GDM1 (cell line): ENCODE results near the gene ZMYND8.

Experiments used
- DNase-seq: peaks from one replicate; lab custom pipeline; 2025; lab: John Stamatoyannopoulos, UW

The ZMYND8 gene

DNA sequence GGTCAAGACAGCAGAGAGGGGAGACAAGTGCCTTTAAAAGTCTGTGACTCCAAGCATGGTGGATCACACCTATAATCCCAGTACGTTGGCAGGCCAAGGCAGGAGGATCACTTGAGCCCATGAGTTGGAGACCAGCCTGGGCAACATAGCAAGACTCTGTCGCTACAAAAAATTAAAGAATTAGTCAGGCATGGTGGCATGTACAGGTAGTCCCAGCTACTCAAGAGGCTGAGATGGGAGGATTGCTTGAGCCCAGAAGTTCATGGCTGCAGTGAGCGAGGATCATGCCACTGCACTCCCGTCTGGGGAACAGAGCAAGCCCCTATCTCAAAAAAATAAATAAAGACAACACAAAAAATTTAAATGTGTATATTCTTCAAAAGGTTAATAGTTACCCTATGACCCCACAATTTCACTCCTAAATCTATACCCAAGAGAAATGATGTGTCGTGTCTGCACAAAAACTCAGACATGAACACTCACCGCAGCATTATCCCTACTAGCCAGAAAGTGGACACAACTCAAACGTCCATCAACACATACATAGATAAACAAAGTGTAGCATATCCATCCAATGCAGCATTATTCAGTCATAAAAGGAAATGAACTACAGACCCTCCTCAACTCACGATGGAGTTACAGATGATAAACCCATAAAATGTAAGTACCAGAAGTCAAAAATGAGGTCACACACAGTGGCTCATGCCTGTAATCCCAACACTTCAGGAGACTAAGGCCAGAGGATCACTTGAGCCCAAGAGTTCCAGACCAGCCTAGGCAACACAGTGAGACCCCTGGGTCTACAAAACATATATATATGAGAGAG lies 23.9 kb downstream of the ZMYND8 start:
- no peak for DNase-seq

- DNase-seq = no peak
These were observed 25.4 kb downstream of the ZMYND8 start for GRCh38 chr20:47330933-47331708.

DNA sequence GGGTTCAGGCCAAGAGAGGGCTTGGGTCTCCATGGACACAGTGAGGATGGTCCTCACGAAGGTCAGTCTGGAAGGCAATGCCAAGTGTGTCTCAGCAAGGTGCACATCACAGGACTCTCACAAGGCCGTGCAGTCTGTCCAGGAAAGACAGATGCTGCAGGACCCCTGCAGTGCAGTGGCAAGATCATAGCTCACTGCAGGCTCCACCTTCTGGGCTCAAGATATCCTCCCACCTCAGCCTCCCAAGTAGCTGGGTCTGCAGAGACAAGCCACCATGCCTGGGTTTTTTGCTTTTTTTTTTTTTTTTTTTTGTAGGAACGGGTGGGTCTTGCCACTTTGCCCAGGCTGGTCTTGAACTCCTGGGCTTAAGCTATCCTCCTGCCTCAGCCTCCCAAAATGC lies 26.4 kb downstream of the ZMYND8 start:
- DNase-seq = no peak

GRCh38 chr20:47328129-47328528 lies 28.4 kb downstream of the ZMYND8 start:
- DNase-seq = no peak

DNA sequence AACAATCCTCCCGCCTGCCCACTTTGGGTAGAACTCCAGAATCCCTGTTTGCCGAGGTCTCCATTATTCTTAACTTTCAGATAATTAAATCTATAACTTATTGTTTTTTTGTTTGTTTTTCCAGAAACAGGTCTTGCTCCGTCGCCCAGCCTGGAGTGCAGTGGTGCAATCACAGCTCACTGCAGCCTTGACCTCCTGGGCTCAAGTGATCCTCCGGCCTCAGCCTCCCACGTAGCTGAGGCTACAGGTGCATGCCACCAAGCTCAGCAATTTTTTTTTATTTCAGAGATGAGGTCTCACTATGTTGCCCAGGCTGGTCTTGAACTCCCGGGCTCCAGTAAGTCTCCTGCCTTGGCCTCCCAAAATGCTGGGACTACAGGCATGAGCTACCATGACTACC lies 28.8 kb downstream of the ZMYND8 start:
- no peak for DNase-seq

DNA sequence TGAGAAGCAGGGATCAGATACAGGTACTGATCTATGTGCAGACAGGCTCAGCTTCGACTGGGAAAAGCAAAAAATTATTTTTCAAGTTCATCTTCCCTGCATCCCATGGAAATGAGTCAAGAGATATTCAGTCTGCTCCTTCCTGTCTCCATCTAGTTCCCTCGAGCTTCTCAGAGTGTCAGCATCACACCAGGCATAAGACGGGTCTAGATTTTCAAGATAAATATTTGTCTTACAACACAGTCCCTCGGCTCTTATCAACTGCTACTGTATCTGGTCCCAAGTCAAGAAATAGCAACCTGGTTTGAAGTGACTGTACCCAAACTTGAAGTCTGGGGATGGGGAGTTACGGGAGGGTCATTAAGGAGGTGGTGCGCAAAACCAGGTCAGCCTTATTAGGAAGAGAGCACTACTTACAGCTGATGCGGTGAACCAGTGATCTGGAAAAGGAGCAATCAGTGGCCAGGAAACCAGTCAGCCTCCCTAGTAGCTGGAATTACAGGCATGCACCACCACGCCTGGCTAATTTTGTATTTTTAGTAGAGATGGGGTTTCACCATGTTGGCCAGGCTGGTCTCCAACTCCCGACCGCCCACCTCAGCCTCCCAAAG lies 29.7 kb downstream of the ZMYND8 start:
- no peak for DNase-seq

GRCh38 chr20:47325242-47325641 lies 31.3 kb downstream of the ZMYND8 start:
- no peak for DNase-seq

DNA sequence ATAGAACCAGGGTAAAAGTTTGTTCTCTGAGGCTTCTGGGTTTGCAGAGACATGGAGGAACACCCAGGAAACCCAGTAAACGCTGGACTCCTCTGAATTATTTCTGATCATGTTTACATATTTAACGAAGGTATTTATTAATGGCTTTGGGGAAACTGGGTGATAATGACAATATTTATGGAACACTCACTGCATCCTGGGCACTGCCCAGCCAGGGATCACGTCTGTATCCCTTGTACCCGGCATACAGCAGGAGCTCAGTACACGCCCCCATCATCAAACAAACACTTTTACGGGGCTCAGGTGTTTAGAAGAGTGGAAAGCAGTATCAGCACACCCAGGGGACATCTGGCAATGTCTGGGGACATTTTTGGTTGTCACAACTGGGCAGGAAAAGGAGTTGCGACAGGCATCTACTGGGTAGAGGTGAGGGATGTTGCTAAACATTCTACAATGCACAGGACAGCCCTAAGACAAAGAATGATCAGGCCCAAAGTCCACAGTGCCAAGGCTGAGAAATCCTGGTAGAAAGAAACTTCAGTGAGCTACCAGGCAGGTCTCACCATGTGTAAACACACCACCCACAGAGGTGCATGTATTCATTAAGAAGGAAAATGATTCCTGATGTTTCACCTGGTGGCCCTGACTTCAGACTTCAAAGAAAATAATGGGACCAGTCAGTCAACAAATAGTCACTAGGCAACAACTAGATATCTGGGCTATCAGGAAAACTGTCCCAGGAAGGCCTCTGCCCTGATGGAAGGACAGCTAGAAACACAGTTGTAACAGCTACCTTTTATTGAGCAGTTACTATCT lies 35.3 kb downstream of the ZMYND8 start:
- DNase-seq = no peak

- DNase-seq = no peak
These were observed 36.8 kb downstream of the ZMYND8 start for GRCh38 chr20:47319517-47320252.

DNA sequence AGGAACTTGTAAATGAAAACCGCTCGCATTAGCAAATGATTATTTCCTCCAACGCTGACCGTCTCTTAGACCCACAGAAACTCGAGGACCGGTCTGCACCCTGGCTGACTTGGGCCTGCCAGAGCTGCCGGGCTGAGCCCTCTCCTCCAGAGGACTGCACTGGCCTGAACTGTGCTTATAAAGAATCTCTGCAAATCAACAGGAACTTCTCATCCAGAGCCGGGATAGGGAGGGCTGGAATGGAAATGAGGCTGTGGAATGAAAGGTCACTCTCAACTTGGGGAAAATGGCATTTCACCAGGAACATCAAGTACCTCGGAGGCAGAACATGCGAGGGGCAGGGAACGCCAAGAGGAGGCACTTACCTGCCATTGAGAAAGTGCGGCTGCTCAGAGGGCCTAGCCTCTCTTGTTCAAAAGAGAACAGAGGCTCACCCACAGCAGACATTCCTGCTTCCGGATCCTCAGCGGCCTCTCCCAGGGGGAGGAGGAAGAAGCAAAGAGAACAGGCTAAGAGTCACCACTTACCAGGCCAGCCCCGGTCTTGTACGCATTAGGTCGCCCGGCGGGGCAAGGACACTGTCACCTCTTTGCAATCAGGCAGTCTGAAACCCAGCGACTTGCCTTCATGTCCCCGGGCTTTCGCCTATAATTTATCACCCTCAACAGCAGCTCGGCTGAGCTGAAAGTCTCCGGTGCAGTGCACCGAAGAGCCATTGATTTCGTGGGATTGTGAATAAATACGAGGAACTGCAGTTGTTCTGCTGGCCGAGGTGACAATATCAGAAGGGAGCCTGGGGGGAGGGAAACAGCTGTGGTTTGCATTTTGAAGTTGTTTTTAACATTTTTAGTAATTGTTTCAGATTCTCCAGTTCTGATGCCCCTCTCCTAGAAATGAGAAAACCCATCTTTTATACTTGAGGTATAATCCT lies 37.6 kb downstream of the ZMYND8 start:
- DNase-seq = no peak

- DNase-seq = no peak
These were observed 38.4 kb downstream of the ZMYND8 start for GRCh38 chr20:47318027-47318585.

DNA sequence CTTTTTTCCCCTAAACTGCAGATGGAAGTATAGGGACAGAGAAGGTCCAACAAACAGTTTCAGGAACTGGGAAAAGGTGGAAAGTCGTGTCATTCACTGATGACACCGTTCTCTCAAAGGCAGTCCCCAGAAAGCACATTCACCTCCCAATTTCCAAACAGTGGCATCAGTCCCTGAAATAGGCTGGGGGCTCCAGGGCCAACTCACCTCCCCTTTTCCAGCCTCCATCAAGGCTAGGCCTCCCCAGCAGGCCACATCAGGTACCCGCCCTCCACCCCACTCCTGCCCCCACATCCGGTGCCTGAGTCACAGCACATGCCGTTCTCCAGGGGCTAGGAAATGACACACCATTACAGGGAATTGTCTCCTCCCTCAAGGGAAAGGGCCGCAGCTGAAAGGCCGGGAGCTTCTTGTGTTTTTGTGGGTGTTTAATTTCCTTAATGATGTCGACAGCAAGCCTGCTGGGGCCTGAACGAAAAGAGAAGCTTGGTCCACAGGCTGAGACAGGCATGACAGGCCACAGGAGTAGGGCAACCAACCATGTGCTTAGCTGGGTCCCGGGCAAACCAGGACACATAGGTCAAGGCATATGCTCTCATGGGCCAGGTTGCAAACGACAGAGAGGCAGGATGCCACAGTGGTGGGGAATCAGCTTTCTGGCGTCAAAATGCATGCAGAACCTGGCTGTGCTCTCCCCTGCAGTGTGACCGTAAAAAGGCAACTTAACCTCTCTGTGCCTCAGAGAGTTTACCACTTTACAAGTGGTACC lies 39.2 kb downstream of the ZMYND8 start:
- peak; percentile 63 for DNase-seq

GRCh38 chr20:47316776-47317126 lies 39.7 kb downstream of the ZMYND8 start:
- no peak for DNase-seq

DNA sequence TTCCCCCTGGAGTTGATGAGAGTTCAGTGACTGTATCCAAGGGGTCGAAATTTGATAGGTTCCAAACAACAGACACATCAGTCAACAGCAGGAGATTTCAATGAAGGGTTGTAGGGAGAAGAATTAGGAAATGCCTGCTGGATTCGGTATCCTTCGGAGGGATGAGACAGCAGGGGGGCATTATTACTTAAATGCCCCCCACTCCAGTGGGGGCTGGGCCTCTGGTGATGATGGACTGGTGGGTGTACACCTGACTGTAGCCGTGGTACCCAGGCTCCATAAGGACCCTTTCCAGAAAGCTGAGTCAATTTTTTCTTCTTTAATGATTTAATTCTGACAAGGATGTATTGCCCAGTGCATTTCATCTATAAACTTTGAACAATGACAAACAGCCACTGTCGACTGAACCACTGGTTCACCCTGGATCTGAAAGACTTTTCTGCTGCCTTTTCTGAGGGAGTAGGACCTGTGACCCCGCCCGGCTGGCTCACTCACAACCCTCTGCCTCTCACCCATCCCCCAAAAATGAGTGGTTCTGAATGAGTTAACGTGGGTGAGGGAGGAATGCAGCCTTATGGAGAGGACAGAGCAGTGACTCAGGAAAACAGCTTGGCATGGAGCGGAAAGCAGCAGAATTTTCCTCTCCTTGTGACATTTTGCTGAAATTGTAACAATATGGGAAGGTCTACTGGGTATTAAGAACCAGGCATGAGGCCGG lies 41.0 kb downstream of the ZMYND8 start:
- DNase-seq = no peak

DNA sequence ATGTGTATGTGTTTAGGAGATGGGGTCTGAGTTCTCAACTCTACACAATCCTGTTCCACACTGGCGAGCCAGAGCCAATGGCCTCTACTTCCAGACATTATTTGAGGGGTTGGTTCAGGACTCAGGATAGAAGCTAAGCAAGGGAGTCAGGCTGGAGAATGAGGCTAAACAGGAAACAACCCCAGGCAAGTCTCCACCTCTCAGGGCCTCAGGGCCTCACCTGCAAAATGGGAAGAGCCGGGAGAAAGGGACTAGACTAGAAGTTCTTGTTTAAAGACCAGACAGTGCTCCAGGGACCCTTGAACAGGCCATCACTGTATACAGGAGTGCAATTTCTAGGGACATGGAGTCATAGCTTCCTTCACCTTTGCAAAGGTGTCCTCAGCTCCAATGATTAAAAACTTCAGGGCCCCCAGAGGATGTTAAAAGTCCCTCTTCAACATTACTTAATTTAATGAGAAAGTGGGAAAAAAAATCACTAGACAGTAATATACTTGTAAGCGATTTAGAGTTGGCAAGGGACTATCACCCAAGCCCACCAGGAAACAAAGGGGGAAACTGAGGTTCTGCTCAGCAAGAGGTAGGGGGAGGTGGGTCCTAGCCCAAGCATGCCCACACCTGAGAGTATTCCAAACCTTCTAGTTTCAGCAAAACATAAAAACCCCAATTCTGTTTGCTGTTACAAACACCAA lies 41.7 kb downstream of the ZMYND8 start:
- DNase-seq = no peak

GRCh38 chr20:47311967-47312681 lies 44.4 kb downstream of the ZMYND8 start:
- no peak for DNase-seq

DNA sequence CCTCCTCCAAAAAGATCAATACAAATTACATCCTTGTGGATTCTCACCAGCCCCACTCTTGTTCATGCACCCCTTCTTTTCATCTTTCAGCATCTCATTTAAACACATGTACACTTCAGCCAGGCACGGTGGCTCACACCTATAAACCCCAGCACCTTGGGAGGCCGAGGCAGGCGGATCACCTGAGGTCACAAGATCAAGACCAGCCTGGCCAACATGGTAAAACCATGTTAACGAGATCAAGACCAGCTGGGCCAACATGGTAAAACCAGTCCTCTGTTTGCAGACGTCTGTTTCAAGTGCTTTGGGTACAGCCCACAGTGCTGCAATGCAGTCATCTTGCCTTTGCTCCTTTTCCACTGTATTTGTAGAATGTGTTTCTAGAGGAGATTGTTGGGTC lies 45.3 kb downstream of the ZMYND8 start:
- no peak for DNase-seq
